GM20000 (cell line): ENCODE measurements around the gene EPHB3.

Source experiments
- DNase-seq: peaks from one replicate; pipeline ENCODE4 v3.0.0; 2012; ENCODE audit warnings: low spot score
- TF ChIP-seq, protein P1 (sequence below): IDR thresholded peaks from 2 replicates; pipeline ENCODE4 v1.5.1; 2012; ENCODE audit warnings: mild to moderate bottlenecking, control low read depth; ENCODE audit errors: extremely low read depth, missing control alignments

The EPHB3 gene

DNA sequence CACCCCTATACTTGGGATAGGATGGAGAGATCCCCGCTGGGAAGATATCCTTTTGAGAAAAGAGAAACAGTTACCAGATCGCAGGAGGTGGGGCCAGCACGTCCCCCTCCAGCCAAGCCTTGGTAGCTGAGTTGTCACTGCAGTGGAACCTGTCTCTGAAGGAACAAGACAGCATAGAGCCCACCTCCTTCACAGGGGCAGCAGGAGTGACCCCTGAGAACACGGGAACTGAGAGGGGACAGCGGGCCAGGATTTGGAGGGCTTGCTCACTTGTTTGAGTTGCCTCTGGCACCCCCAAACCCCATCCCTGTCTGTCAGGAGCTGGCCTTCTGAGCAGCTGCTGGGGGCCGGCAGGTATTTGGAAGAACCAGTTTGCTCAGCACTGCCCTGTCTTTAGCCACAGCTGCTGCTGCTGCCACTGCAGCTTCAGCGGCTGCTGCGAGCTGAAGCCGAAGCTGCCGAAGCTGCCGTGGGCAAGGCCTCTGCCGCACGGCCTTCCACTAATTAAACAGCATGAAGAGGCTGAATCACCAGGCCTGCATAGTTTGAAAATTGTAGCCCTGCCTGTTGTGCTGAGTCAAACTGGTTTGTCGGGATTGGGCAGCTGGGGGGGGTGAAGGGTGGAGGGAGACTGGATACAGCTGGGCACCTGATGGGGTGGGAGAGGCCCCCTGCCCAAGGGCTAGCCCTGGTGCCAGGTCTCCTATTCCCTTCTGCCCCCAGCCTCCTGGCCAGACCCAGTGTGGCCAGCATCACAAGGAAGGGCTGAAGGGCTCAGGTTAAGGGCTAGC, 4.0 kb downstream of the EPHB3 start:
- TF ChIP-seq, protein P1, sequence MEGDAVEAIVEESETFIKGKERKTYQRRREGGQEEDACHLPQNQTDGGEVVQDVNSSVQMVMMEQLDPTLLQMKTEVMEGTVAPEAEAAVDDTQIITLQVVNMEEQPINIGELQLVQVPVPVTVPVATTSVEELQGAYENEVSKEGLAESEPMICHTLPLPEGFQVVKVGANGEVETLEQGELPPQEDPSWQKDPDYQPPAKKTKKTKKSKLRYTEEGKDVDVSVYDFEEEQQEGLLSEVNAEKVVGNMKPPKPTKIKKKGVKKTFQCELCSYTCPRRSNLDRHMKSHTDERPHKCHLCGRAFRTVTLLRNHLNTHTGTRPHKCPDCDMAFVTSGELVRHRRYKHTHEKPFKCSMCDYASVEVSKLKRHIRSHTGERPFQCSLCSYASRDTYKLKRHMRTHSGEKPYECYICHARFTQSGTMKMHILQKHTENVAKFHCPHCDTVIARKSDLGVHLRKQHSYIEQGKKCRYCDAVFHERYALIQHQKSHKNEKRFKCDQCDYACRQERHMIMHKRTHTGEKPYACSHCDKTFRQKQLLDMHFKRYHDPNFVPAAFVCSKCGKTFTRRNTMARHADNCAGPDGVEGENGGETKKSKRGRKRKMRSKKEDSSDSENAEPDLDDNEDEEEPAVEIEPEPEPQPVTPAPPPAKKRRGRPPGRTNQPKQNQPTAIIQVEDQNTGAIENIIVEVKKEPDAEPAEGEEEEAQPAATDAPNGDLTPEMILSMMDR = no peak
- no peak for DNase-seq

DNA sequence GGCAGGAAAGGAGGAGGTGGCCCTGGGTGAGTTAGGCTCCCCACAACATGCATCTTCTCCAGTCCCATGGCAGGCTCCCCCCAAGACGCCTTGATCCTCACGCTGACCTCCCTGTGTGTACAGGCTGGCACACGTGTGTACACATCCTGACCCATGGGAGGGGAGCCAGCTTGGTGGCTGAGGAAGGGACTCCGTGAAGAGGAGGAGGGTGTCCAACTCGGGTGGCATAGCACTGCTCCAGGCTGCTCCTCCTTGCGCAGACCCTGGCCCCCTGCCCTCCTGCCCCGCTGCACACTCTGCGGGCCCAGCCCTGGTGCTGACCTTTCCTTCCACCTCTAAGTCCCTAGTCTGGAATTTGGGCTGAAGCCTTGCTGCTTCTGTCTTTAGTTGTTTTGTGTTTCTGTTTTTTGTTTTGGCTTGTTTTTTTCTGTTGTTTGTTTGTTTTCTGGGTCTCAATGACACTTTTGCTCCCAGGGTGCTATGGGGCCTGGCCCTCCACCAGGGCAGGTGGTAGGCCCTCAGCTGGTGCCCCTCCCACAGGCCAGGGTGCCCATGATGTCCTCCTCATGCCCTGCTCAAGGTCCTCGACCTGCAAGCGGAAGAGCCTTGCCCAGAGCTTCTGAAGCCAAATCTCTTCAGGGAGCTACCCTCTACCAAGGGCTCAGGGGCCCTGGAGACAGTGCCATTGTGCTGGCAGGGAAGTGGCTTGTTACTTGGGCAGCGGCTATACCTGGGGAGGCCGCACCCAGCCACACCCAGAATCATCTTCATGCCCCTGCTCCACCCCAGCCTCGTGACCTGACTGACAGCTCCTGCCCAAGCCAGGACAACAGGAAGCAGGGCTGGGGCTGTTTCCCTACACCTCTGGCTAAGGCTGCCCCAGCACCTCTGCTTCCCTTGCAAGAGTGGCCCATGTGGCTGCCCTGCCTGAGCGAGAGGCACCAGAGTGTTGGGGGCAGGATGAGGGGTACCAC, 5.1 kb downstream of the EPHB3 start:
- DNase-seq = no peak
- TF ChIP-seq, protein P1 = no peak

DNA sequence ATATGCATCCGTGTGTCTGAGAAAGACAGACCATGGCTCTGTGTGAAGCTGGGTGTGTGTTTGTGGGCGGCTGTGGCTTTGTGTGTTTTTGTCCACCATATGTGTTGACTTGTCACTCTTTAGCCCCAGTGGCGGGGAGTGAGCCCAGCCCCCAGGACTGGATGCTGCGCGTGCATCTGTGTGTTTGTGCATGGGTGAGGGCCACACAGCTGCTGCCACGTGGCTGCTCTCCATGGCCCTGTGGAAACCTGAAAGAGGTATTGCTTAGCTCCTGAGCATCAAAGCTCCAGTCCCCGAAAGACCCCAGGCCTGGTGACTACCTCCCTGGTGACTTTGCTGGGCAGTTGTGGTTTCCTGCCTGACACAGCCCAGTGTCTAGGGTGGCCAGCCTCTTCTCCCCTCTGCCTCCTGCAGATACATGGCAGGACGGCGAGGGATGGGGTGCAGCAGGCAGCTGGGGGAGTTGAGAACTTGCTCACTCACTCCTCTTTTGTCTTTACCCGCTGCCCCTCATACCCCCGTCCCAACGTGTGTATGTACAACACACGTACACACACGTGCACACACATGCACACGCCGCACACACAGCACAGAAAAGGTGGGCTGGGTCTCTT, 6.5 kb downstream of the EPHB3 start:
- TF ChIP-seq, protein P1 = no peak
- DNase-seq = no peak

DNA sequence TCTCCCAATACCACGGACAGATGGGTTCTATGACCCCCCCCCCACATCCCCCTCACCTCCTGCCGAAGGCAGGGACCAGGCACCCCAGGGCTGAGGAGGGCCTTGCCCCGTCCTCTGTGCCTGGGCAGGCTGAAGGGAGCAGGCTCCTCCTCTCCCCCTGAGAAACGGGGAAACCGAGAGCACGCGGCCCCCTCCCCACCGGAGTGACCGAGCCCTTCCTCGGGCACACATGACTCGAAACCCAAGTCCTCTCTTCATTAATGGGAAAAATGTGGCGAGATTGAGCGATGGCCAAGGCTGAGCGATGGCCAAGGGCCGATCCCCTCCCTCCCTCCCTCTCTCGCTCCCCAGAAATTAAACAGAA, 7.0 kb downstream of the EPHB3 start:
- DNase-seq = no peak
- TF ChIP-seq, protein P1 = no peak

DNA sequence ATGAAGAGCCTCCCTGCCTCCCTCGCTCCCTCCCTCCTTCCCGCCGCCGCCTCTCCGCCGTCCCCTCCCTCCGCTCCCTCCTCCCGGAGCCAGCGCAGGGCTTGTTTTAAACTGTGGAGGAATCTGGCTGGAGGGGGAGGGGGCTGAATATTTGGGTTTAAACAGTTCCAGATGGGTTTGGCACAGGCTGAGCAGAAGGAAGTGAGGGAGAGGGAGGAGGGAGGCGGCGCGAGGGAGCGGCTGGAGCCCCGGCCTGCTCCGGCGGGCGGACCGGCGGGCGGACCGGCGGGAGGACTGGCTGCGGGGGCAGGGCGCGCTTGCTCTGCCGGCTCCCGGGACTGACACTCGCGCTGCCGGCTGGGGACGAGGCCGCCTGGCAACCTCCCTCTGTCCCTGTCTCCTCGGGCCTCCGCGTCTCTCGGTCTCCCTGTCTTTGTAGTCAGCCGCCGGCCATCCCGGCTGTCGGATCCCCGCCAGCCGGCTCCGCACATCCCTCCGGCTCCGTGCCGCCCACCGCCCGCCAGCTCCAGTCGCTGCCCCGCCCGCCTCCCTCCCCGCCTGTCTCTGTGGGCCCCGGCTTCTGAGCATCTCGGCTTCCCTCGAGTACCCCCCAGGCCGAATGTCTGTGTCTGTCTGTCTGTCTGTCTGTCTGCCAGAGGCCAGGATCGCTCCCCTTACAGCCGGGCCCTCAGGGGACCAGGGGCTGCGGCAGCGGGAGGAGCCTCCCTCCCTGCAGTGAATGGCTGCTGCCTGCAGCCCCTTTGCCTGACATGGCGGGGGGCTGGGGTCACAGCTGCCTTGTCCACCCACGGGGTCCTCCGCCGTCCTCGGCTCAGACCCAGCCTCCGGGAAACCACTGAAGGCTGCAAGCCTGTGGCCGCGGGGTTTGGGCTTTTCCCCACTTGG, 7.6 kb downstream of the EPHB3 start:
- TF ChIP-seq, protein P1 = no peak
- DNase-seq = no peak

DNA sequence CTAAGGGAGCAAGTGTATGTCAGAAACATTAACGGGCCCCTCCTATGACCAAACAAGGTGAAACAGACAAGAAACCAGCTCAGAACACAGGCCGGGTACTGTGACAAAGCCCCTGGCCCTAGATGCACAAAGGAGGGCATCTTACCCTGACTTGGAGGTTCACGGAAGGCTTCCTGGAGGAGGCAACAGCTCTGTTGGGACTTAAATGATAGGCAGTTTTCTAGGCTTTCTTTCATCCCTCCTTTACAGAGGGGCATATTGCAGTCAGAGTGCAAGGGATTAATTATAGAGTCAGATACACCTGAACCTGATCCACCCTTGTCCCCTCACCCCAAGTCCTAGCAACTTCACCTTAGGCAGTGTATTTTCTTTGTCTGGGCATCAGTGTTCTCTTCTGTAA, 8.4 kb downstream of the EPHB3 start:
- TF ChIP-seq, protein P1 = no peak
- no peak for DNase-seq
